ENCODE data around the gene ZNF436. TPM values are rescaled to one million over a fixed set of nuclear protein-coding genes. Genes with fewer than 3 reads are reported as not detected.

ZNF436 gene
- total and polyA plus RNA-seq, 2 of the 8 experiments (the other 6 are each of a cell fraction or from before 2014, with no cell fraction given) = 0.65 to 1.8 TPM

GRCh38 chr1:23403038-23403336 lies 33.4 kb upstream of the ZNF436 start (continued):
- TF ChIP-seq ATF3 (IDR thresholded peaks at IDR 0.05; ENCODE audit: insufficient read depth, low read depth, low read length) (no peak), HDAC2 (IDR thresholded peaks at IDR 0.05; ENCODE audit: borderline replicate concordance in 1 of 2, low read depth in 2 of 2, low read length in 2 of 2) (no peak)
